Placental pericyte (primary cell): ENCODE results near the gene AURKB. TPM values are rescaled to one million over a fixed set of nuclear protein-coding genes. Genes with fewer than 3 reads are reported as not detected.

ENCODE experiments used
- total RNA-seq: library from RNA; depleted of rRNA; stranded (reverse); fragments of >200 nt; gene quantifications from 2 replicates; pipeline ENCODE4 v1.2.3, GENCODE V29; 2012

AURKB gene
- total RNA-seq = 2.6 and 67.6 TPM in 2 replicates

DNA sequence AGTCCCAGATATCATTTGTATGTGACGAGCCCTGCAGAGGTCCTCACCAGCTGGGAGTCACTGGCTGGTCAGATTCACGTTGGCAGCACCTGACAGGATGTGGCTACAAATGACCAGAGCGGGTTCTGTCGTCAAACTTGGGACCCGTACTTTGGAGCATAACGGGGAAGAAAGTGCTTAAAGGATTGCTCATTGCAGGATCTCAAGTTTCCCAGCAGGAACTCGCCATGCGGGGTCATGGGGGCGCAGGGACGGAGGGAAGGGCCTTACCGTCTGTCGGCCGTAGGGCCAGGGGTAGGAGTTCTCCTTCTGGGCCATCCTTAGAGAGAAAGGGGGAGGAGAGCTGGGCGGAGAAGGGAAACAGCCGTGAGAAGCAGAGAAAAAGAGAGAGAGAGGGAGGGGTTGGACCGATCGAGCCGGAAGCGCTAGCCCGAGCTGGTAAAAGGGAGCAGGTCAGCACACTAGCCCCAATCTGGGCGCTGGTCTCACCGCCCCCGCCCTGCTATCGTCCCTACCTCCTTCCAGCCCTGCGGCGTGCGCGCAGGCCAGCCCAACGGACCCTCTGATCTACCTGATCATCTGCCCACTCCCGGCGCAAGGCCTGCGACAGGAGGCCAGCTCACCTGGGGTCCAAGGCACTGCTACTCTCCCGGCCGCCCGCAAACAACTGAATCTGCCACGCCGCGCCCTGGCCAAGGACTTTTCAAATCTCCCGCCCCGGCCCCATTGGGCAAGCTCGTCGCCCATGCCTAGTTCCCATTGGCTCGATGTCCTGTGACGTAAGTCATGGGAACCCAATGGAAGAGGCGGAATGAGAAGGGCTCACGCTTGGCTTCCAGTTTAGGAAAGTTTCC is at the start of gene AURKB:
AURKB (minus strand) TSS at position 669 of the 854 bp plus-strand sequence; CDS start at position 318, 351 bp downstream.

DNA sequence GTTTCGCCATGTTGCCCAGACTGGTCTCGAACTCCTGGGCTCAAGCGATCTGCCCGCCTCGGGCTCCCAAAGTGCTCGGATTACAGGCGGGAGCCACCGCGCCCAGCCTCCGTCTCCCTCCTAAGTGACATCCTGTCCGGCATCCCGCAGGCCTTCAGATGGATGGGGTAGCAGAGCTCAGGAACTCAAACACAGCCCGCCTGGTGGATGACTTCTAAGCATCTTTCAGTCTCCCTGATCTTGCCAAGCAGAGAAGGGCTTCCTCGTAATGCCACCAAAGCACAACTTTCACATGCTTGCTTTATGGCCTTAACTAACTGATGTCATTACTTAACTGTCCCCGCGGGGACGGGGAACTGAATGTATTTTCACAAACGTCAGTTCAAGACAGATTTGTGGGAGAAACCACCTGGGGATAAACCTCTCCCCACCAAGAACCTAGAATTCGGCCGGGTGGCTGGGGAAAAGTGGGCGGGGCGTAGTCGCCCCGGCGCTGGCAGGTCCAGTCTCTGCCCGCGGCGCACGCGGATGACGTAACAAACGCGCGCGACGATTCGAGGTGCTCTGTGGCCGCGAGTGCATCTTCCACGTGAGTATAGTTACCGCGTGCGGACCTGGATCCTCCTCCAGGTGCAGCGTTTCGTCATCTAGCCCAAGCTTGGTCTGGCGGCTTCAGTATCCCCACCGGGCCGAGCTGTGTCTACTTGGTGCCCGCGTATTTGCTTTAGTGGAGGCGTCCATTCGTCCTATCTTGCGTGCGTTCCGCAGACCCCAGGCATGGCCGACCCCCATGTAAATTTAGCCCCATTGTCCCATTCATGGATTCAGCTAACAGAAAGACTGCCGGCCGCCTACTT is 38.6 kb upstream of the AURKB start, which contains the start of gene PFAS:
PFAS (plus strand) TSS at position 539 of the 857 bp plus-strand sequence. CDS start 4,649 bp downstream, outside the sequence.

DNA sequence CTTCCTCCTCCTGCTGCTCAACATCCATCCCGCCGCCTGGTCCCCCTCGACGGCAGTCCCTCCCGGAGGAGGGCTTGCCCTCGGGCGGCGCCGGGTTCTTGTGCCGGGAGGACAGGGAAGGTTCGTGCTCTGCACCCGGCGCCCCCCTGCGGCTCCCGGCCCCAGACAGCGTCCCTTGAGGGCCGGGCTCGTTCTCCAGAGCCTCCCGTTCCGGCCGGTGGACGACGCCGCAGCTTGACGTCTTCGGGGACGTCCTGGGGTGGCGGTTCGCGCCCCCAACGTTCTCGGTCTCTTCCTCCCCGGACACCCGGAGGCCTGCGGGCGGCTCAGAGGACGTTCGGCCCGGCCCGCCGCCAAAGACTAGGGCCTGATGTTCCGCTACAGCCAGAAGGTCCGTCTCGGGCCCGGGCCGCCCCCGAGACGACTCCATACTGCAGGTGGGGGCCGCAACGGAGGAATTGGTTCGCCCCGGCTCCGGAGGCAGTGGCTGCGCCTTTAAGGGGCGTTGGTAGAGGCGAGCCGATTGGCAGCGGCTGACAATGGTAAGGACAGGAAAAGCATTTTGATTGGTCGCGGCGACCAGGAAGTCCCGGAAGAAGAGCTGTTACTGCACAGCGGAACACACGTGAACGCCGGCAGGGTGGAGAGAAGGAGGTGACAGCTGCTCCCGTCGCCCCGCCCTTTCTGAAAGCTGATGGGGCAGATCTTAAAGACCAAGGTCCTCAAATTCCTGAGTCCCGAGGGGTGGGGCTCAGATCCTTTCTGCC is 20.5 kb downstream of the AURKB start, which contains the start of gene BORCS6:
BORCS6 (minus strand) TSS at position 470 of the 767 bp plus-strand sequence; CDS start at position 430, 40 bp downstream.

DNA sequence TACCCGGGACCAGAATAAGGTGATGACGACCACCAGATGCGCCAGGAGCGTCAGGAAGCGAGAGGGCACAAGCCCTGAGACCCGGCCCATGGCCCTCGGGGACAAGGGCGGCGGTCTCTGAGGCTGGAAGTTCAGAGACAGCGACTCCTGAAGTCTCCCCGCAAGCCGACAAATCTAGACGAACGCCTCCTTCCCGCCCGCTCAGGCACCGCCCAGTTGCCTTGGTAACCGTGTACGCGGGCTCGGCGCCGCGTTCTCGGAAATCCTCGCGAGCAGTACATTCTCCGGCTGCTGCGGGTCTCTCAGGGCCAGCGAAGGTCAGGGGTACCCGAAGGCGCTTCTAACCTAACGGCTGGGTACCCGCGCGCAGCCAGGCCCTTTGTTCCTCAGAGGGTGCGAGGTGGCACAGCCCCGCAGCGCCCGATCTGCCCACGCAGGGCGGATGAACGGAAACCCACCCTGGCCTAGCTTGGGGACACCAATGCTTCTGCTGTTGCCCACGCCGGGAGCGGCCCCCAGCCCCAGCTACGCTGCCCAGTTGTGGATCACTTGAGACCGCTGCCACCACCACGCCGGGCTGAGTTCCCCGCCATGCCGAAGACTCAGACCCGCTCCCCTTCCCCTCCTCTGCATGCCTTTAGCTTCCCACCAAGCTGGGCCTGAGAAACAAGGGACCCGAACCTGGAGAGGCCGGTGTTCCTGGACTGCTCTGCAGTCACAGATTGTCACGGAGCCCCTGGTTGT is 34.0 kb downstream of the AURKB start, which contains the start of gene TMEM107:
TMEM107 (minus strand) TSS at position 184 of the 744 bp plus-strand sequence; CDS start at position 90, 94 bp downstream.

DNA sequence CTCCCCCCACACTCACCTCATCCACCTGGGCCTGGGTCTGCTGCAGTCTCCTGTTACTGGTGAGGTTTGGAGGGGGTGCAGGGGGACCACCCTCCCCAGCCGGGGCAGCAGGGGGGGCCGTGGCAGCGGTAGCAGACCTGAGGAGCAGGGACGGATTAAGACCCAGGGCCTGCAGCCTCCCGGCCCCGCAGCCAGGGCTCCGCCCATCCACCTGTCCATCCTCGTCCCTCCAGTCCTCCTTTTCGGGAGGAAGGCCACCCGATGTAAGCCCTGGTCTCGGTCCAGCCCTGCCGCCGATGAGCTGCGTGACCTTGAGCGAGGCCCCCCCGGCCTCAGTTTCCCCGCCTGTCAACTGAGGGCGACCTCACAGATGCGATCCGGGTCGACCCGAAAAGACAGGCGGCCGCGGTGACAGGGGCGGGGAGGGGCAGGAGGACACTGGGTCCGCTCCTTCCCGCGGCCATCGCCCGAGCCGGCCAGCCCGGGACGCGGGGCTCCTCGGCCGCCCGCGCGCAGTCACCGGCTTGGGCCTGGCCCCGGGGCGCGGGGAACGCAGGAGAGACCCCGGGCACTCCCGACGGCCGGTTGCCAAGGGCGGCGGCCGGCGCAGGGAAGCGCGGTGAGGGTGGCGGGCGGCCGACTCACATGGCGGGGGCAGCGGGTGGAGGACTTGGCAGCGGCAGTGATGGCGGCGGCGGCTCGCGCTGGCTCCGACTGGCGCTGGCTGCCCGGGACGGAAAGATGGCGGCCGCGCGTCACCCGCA is 48.0 kb downstream of the AURKB start, which contains the start of gene VAMP2:
VAMP2 (minus strand) TSS at position 716 of the 764 bp plus-strand sequence; CDS start at position 647, 69 bp downstream.

Other genes with a start within 250 kb of the AURKB start
- not detected in 2 replicates for gene GUCY2D, start 208.0 kb downstream of the AURKB start, total RNA-seq
- gene ALOX15B, start 171.5 kb downstream of the AURKB start, total RNA-seq = under 0.01 TPM in 1 of 2 replicates, not detected in the other
- gene ALOX12B, start 122.9 kb downstream of the AURKB start, total RNA-seq = not detected in 2 replicates
- gene ALOXE3, start 92.1 kb downstream of the AURKB start, total RNA-seq = under 0.01 TPM in 1 of 2 replicates, not detected in the other
- gene HES7, start 86.5 kb downstream of the AURKB start, total RNA-seq = under 0.01 TPM in 1 of 2 replicates, not detected in the other
- 6.2 and 14.2 TPM in 2 replicates for gene PER1, start 58.2 kb downstream of the AURKB start, total RNA-seq
- 5.0 TPM in 2 replicates for gene VAMP2, start 47.6 kb downstream of the AURKB start, total RNA-seq
- gene TMEM107, start 34.2 kb downstream of the AURKB start, total RNA-seq = 7.7 and 23.8 TPM in 2 replicates
- gene BORCS6, start 20.4 kb downstream of the AURKB start, total RNA-seq = 7.6 and 11.6 TPM in 2 replicates
- 6.3 and 9.4 TPM in 2 replicates for gene CTC1, start 37.5 kb upstream of the AURKB start, total RNA-seq
- gene PFAS, start 38.7 kb upstream of the AURKB start, total RNA-seq = 16.4 and 74.0 TPM in 2 replicates
- 7.4 and 16.9 TPM in 2 replicates for gene RANGRF, start 78.1 kb upstream of the AURKB start, total RNA-seq
- 0.66 and 1.4 TPM in 2 replicates for gene SLC25A35, start 84.8 kb upstream of the AURKB start, total RNA-seq
- gene ARHGEF15, start 99.7 kb upstream of the AURKB start, total RNA-seq = not detected in 2 replicates
- not detected in 2 replicates for gene ODF4, start 129.3 kb upstream of the AURKB start, total RNA-seq
- 1,554 and 3,672 TPM in 2 replicates for gene RPL26, start 172.6 kb upstream of the AURKB start, total RNA-seq
- not detected in 2 replicates for gene RNF222, start 187.3 kb upstream of the AURKB start, total RNA-seq
- 65.4 and 101 TPM in 2 replicates for gene NDEL1, start 225.3 kb upstream of the AURKB start, total RNA-seq